Measurements from ENCODE around the gene HDC.

Gene HDC

GRCh38 chr15:50265620-50266019 lies at the start of gene HDC:
HDC (minus strand) TSS chr15:50265726; CDS start chr15:50265623, 103 bp downstream.
- Histone ChIP-seq H3K36me3 (replicated peaks) (no peaks in the 10 kb centered on the region), H3K27me3 (ENCODE audit: low read depth) (no peaks in the 10 kb centered on the region), H3K4me1 (no peaks in the 10 kb centered on the region), H3K9me3 (no peaks in the 10 kb centered on the region), H3K4me3 (no peak within 1 kb of the TSS)
- no peak for DNase-seq (ENCODE audit: low spot score in 2 of 2)
- in situ Hi-C loops (cut with MboI; ENCODE audit: low sequenced_read_pairs) = no loop called here

- H3K27me3 ChIP-seq (ENCODE audit: low read depth) = no peaks in the 10 kb centered on the region
- no peak overlapping the region for H3K4me3 ChIP-seq
- no peaks in the 10 kb centered on the region for H3K4me1 ChIP-seq
- no peak for DNase-seq (ENCODE audit: low spot score in 2 of 2)
- no peaks in the 10 kb centered on the region; the same call in 1 of the 2 replicates for H3K9me3 ChIP-seq
- H3K36me3 ChIP-seq (replicated peaks) = 0 out of 2 replicates have a peak, but pooled peaks cover 5% of the 10 kb centered on the region
- in situ Hi-C loops (cut with MboI; ENCODE audit: low sequenced_read_pairs) = no loop called here
Measured at GRCh38 chr15:50312636-50313035, 47.1 kb upstream of the HDC start.

GRCh38 chr15:50307799-50308198 lies 42.3 kb upstream of the HDC start:
- Histone ChIP-seq H3K9me3 (no peaks in the 10 kb centered on the region; the same call in 1 of the 2 replicates), H3K4me1 (no peaks in the 10 kb centered on the region), H3K27me3 (ENCODE audit: low read depth) (no peaks in the 10 kb centered on the region), H3K36me3 (replicated peaks) (0 out of 2 replicates have a peak, but pooled peaks cover 5% of the 10 kb centered on the region), H3K4me3 (no peak overlapping the region)
- in situ Hi-C loops (cut with MboI; ENCODE audit: low sequenced_read_pairs) = no loop called here
- no peak for DNase-seq (ENCODE audit: low spot score in 2 of 2)

- in situ Hi-C loops (cut with MboI; ENCODE audit: low sequenced_read_pairs) = no loop called here
- no peaks in the 10 kb centered on the region; the same call in 1 of the 2 replicates for H3K9me3 ChIP-seq
- DNase-seq (ENCODE audit: low spot score in 2 of 2) = no peak
- H3K4me1 ChIP-seq = peaks cover 15% of the 10 kb centered on the region
- H3K27me3 ChIP-seq (ENCODE audit: low read depth) = no peaks in the 10 kb centered on the region
- 0 out of 2 replicates have a peak, but pooled peaks cover 5% of the 10 kb centered on the region for H3K36me3 ChIP-seq (replicated peaks)
- H3K4me3 ChIP-seq = no peak overlapping the region
Measured at GRCh38 chr15:50304836-50305235, 39.3 kb upstream of the HDC start.

- DNase-seq (ENCODE audit: low spot score in 2 of 2) = no peak
- H3K4me3 ChIP-seq = no peak overlapping the region
- H3K4me1 ChIP-seq = peaks cover 15% of the 10 kb centered on the region
- 0 out of 2 replicates have a peak, but pooled peaks cover 4% of the 10 kb centered on the region for H3K36me3 ChIP-seq (replicated peaks)
- H3K27me3 ChIP-seq (ENCODE audit: low read depth) = no peaks in the 10 kb centered on the region
- H3K9me3 ChIP-seq = no peaks in the 10 kb centered on the region
- in situ Hi-C loops (cut with MboI; ENCODE audit: low sequenced_read_pairs) = no loop called here
Measured at GRCh38 chr15:50302581-50302980, 37.1 kb upstream of the HDC start.

- Histone ChIP-seq H3K36me3 (replicated peaks) (0 out of 2 replicates have a peak, but pooled peaks cover 4% of the 10 kb centered on the region), H3K27me3 (ENCODE audit: low read depth) (no peaks in the 10 kb centered on the region), H3K9me3 (no peaks in the 10 kb centered on the region), H3K4me1 (peaks cover 15% of the 10 kb centered on the region), H3K4me3 (no peak overlapping the region)
- no peak for DNase-seq (ENCODE audit: low spot score in 2 of 2)
- in situ Hi-C loops (cut with MboI; ENCODE audit: low sequenced_read_pairs) = no loop called here
Measured at GRCh38 chr15:50298340-50298739, 32.8 kb upstream of the HDC start.

- DNase-seq (ENCODE audit: low spot score in 2 of 2) = no peak
- Histone ChIP-seq H3K36me3 (replicated peaks) (0 out of 2 replicates have a peak, but pooled peaks cover 4% of the 10 kb centered on the region), H3K4me3 (no peak overlapping the region), H3K9me3 (no peaks in the 10 kb centered on the region), H3K27me3 (ENCODE audit: low read depth) (no peaks in the 10 kb centered on the region), H3K4me1 (peaks cover 6% of the 10 kb centered on the region)
- in situ Hi-C loops (cut with MboI; ENCODE audit: low sequenced_read_pairs) = no loop called here
Measured at GRCh38 chr15:50295966-50296365, 30.4 kb upstream of the HDC start.

GRCh38 chr15:50289749-50290148 lies 24.2 kb upstream of the HDC start:
- no peaks in the 10 kb centered on the region for H3K27me3 ChIP-seq (ENCODE audit: low read depth)
- no peak overlapping the region for H3K4me3 ChIP-seq
- DNase-seq (ENCODE audit: low spot score in 2 of 2) = no peak
- in situ Hi-C loops (cut with MboI; ENCODE audit: low sequenced_read_pairs) = no loop called here
- H3K36me3 ChIP-seq (replicated peaks) = peaks cover 8% of the 10 kb centered on the region; the same call in 1 of the 2 replicates
- H3K4me1 ChIP-seq = no peaks in the 10 kb centered on the region
- H3K9me3 ChIP-seq = no peaks in the 10 kb centered on the region

GRCh38 chr15:50287324-50288116 lies 22.0 kb upstream of the HDC start:
- H3K36me3 ChIP-seq (replicated peaks) = peaks cover 8% of the 10 kb centered on the region; the same call in 1 of the 2 replicates
- in situ Hi-C loops (cut with MboI; ENCODE audit: low sequenced_read_pairs) = no loop called here

GRCh38 chr15:50281427-50281826 lies 15.9 kb upstream of the HDC start:
- no peak for DNase-seq (ENCODE audit: low spot score in 2 of 2)
- Histone ChIP-seq H3K9me3 (no peaks in the 10 kb centered on the region), H3K27me3 (ENCODE audit: low read depth) (no peaks in the 10 kb centered on the region), H3K4me3 (no peak overlapping the region), H3K4me1 (no peaks in the 10 kb centered on the region), H3K36me3 (replicated peaks) (no peaks in the 10 kb centered on the region)
- in situ Hi-C loops (cut with MboI; ENCODE audit: low sequenced_read_pairs) = no loop called here

More at GRCh38 chr15:50287324-50288116, 22.0 kb upstream of the HDC start:
- DNase-seq (ENCODE audit: low spot score in 2 of 2) = no peak
- Histone ChIP-seq H3K9me3 (no peaks in the 10 kb centered on the region), H3K4me3 (no peak overlapping the region), H3K27me3 (ENCODE audit: low read depth) (no peaks in the 10 kb centered on the region), H3K4me1 (no peaks in the 10 kb centered on the region)

- H3K4me3 ChIP-seq = no peak overlapping the region
- in situ Hi-C loops (cut with MboI; ENCODE audit: low sequenced_read_pairs) = no loop called here
- no peaks in the 10 kb centered on the region for H3K9me3 ChIP-seq
- no peaks in the 10 kb centered on the region for H3K27me3 ChIP-seq (ENCODE audit: low read depth)
- no peaks in the 10 kb centered on the region for H3K36me3 ChIP-seq (replicated peaks)
- no peak for DNase-seq (ENCODE audit: low spot score in 2 of 2)
- H3K4me1 ChIP-seq = no peaks in the 10 kb centered on the region
Measured at GRCh38 chr15:50280271-50280670, 14.7 kb upstream of the HDC start.

GRCh38 chr15:50278496-50278895 lies 13.0 kb upstream of the HDC start:
- H3K4me1 ChIP-seq = no peaks in the 10 kb centered on the region
- in situ Hi-C loops (cut with MboI; ENCODE audit: low sequenced_read_pairs) = no loop called here
- no peaks in the 10 kb centered on the region for H3K36me3 ChIP-seq (replicated peaks)
- H3K9me3 ChIP-seq = no peaks in the 10 kb centered on the region
- no peaks in the 10 kb centered on the region for H3K27me3 ChIP-seq (ENCODE audit: low read depth)
- DNase-seq (ENCODE audit: low spot score in 2 of 2) = no peak
- no peak overlapping the region for H3K4me3 ChIP-seq

GRCh38 chr15:50277370-50277769 lies 11.8 kb upstream of the HDC start:
- in situ Hi-C loops (cut with MboI; ENCODE audit: low sequenced_read_pairs) = no loop called here
- DNase-seq (ENCODE audit: low spot score in 2 of 2) = no peak
- H3K9me3 ChIP-seq = no peaks in the 10 kb centered on the region
- H3K4me1 ChIP-seq = no peaks in the 10 kb centered on the region
- H3K36me3 ChIP-seq (replicated peaks) = no peaks in the 10 kb centered on the region
- H3K4me3 ChIP-seq = no peak overlapping the region
- H3K27me3 ChIP-seq (ENCODE audit: low read depth) = no peaks in the 10 kb centered on the region

- H3K27me3 ChIP-seq (ENCODE audit: low read depth) = no peaks in the 10 kb centered on the region
- no peaks in the 10 kb centered on the region for H3K4me1 ChIP-seq
- H3K36me3 ChIP-seq (replicated peaks) = no peaks in the 10 kb centered on the region
- in situ Hi-C loops (cut with MboI; ENCODE audit: low sequenced_read_pairs) = no loop called here
- no peaks in the 10 kb centered on the region for H3K9me3 ChIP-seq
- H3K4me3 ChIP-seq = no peak overlapping the region
- no peak for DNase-seq (ENCODE audit: low spot score in 2 of 2)
Measured at GRCh38 chr15:50275908-50276307, 10.4 kb upstream of the HDC start.
